Measurements from ENCODE around the gene CD9.

CD9 gene

GRCh38 chr12:6166808-6167207 is 33.4 kb upstream of the CD9 start:
- Histone ChIP-seq H3K79me2 (ENCODE audit: insufficient read depth, low read length) (no peaks in the 10 kb centered on the region), H3K4me1 (ENCODE audit: insufficient read depth, low read length) (no peaks in the 10 kb centered on the region), H4K20me1 (ENCODE audit: insufficient read depth, low read length) (no peaks in the 10 kb centered on the region), H3K4me3 (ENCODE audit: low read depth in 1 of 2, low read length in 2 of 2) (no peak overlapping the region), H3K9ac (ENCODE audit: low read depth, low read length) (no peak overlapping the region), H3K36me3 (ENCODE audit: insufficient read depth, low read length) (no peaks in the 10 kb centered on the region), H3K27ac (ENCODE audit: low read length) (no peak overlapping the region), H2AFZ (ENCODE audit: low read depth, low read length) (no peak overlapping the region), H3K27me3 (ENCODE audit: insufficient read depth, low read length, poor library complexity) (peaks cover 2% of the 10 kb centered on the region), H3K9me3 (ENCODE audit: insufficient read depth, low read length, severe bottlenecking) (no peaks in the 10 kb centered on the region), H3K4me2 (ENCODE audit: insufficient read depth, low read length) (no peak overlapping the region)
- TF ChIP-seq CTCF (IDR thresholded peaks at IDR 0.05; ENCODE audit: borderline replicate concordance, extremely low read depth, low read length, poor library complexity, severe bottlenecking) (no peak), EZH2 (IDR thresholded peaks at IDR 0.05; ENCODE audit: borderline replicate concordance, low read depth, low read length, severe bottlenecking) (no peak)
- no peak for DNase-seq
- ATAC-seq (ENCODE audit: insufficient read depth, low read depth): no peak

GRCh38 chr12:6167327-6168280 is 32.6 kb upstream of the CD9 start:
- no peak overlapping the region for H3K4me3 ChIP-seq (ENCODE audit: low read depth in 1 of 2, low read length in 2 of 2)
- H3K4me2 ChIP-seq (ENCODE audit: insufficient read depth, low read length): no peak overlapping the region
- no peaks in the 10 kb centered on the region for H3K79me2 ChIP-seq (ENCODE audit: insufficient read depth, low read length)
- TF ChIP-seq EZH2 (IDR thresholded peaks at IDR 0.05; ENCODE audit: borderline replicate concordance, low read depth, low read length, severe bottlenecking) (no peak), CTCF (IDR thresholded peaks at IDR 0.05; ENCODE audit: borderline replicate concordance, extremely low read depth, low read length, poor library complexity, severe bottlenecking) (no peak)
- H3K27me3 ChIP-seq (ENCODE audit: insufficient read depth, low read length, poor library complexity): peaks cover 2% of the 10 kb centered on the region
- no peak overlapping the region for H3K9ac ChIP-seq (ENCODE audit: low read depth, low read length)
- H3K27ac ChIP-seq (ENCODE audit: low read length): no peak overlapping the region
- no peaks in the 10 kb centered on the region for H4K20me1 ChIP-seq (ENCODE audit: insufficient read depth, low read length)
- no peak for DNase-seq
- H3K36me3 ChIP-seq (ENCODE audit: insufficient read depth, low read length): no peaks in the 10 kb centered on the region
- no peak for ATAC-seq (ENCODE audit: insufficient read depth, low read depth)
- H3K4me1 ChIP-seq (ENCODE audit: insufficient read depth, low read length): no peaks in the 10 kb centered on the region
- no peaks in the 10 kb centered on the region for H3K9me3 ChIP-seq (ENCODE audit: insufficient read depth, low read length, severe bottlenecking)
- no peak overlapping the region for H2AFZ ChIP-seq (ENCODE audit: low read depth, low read length)

- Histone ChIP-seq H3K36me3 (ENCODE audit: insufficient read depth, low read length) (no peaks in the 10 kb centered on the region), H2AFZ (ENCODE audit: low read depth, low read length) (no peak overlapping the region), H3K79me2 (ENCODE audit: insufficient read depth, low read length) (no peaks in the 10 kb centered on the region), H3K4me3 (ENCODE audit: low read depth in 1 of 2, low read length in 2 of 2) (no peak overlapping the region), H3K4me2 (ENCODE audit: insufficient read depth, low read length) (no peak overlapping the region), H3K9me3 (ENCODE audit: insufficient read depth, low read length, severe bottlenecking) (no peaks in the 10 kb centered on the region), H3K27ac (ENCODE audit: low read length) (no peak overlapping the region), H3K9ac (ENCODE audit: low read depth, low read length) (no peak overlapping the region), H3K4me1 (ENCODE audit: insufficient read depth, low read length) (no peaks in the 10 kb centered on the region), H3K27me3 (ENCODE audit: insufficient read depth, low read length, poor library complexity) (no peaks in the 10 kb centered on the region), H4K20me1 (ENCODE audit: insufficient read depth, low read length) (no peaks in the 10 kb centered on the region)
- TF ChIP-seq CTCF (IDR thresholded peaks at IDR 0.05; ENCODE audit: borderline replicate concordance, extremely low read depth, low read length, poor library complexity, severe bottlenecking) (no peak), EZH2 (IDR thresholded peaks at IDR 0.05; ENCODE audit: borderline replicate concordance, low read depth, low read length, severe bottlenecking) (no peak)
- ATAC-seq (ENCODE audit: insufficient read depth, low read depth): no peak
- DNase-seq: no peak
Observed at GRCh38 chr12:6171409-6172015, 28.7 kb upstream of the CD9 start.

Measured in DND-41 (cell line).